HCT116 (cell line): Measurements from ENCODE around the gene PDK4. TPM values are rescaled to one million over a fixed set of nuclear protein-coding genes. Genes with fewer than 3 reads are reported as not detected.

ENCODE experiments used
- ATAC-seq: fragments of 200-7000 bp; cut with Tn5 transposase; 2 replicates; pipeline ENCODE4 v1.9.1; 2020; ENCODE audit warnings: mild to moderate bottlenecking, moderate library complexity
- BruUV-seq: library from RNA; stranded (reverse); fragments of 400-500 nt; replicated peaks from 2 replicates; lab custom pipeline; 2021; lab: Mats Ljungman, UMichigan
- CTCF ChIA-PET: fragments of 300-600 bp; sonication (Branson Sonifier 250); formaldehyde crosslinking; loops from one replicate; lab custom pipeline; 2021; ENCODE audit warnings: antibody characterized with exemption; lab: Charles Lee
- POLR2A ChIA-PET: fragments of 300-600, 350-600 bp; sonication (Branson Sonifier 250); formaldehyde crosslinking; loops from one replicate; lab custom pipeline; 2021; ENCODE audit warnings: antibody characterized with exemption; lab: Charles Lee
- RAD21 ChIA-PET, 2 experiments: fragments of 300-600 bp; sonication (Branson Sonifier 250); formaldehyde crosslinking; loops; one replicate each; lab custom pipeline; 2023; ENCODE audit warnings: low total read pairs in 2 of 2; ENCODE audit not compliant: uncharacterized antibody in 2 of 2, unreplicated experiment in 2 of 2, low non-redundant PET in 1 of 2; lab: Charles Lee
- DNase-seq: peaks from one replicate; pipeline ENCODE4 v3.0.0-alpha.2; 2010; ENCODE audit warnings: low read depth, low spot score
- H2AFZ ChIP-seq: fragments of 200-600 bp; shearing (Covaris generic), sonication (generic); 2 replicates; pipeline ENCODE4 v1.6.1; 2017; ENCODE audit warnings: low read depth, mixed run types, mixed read lengths, antibody characterized with exemption, low read length; ENCODE audit not compliant: poor library complexity, severe bottlenecking
- H3K27ac ChIP-seq: 2 replicates; pipeline ENCODE4 v1.5.1; 2012; ENCODE audit warnings: low read depth, low read length
- H3K27me3 ChIP-seq: fragments of 200-600 bp; sonication (generic); 2 replicates; pipeline ENCODE4 v1.6.1; 2016; ENCODE audit warnings: mixed run types, low read length, mixed read lengths; ENCODE audit not compliant: insufficient read depth
- H3K36me3 ChIP-seq, 2 experiments: fragments of 200-500 bp in 1 of 2; fragments of 200-600 bp in 1 of 2; sonication (Bioruptor generic) in 1 of 2; sonication (generic) in 1 of 2; 2 replicates each; pipeline versions ENCODE4 v1.5.1 to v1.6.1; 2014 to 2016; ENCODE audit warnings: low read length in 2 of 2, inconsistent platforms in 1 of 2, mixed read lengths in 1 of 2, mixed run types in 1 of 2; ENCODE audit not compliant: insufficient read depth in 2 of 2, control insufficient read depth in 1 of 2
- H3K4me1 ChIP-seq, 2 experiments: fragments of 200-600 bp in 1 of 2; sonication (generic) in 1 of 2; 2 replicates each; pipeline versions ENCODE4 v1.5.1 to v1.6.1; 2012 to 2017; ENCODE audit warnings: low read length in 2 of 2, inconsistent platforms in 1 of 2, mild to moderate bottlenecking in 1 of 2, mixed read lengths in 1 of 2, mixed run types in 1 of 2, moderate library complexity in 1 of 2; ENCODE audit not compliant: insufficient read depth in 2 of 2, control insufficient read depth in 1 of 2
- H3K4me2 ChIP-seq: fragments of 200-600 bp; sonication (generic); 2 replicates; pipeline ENCODE4 v1.6.1; 2017; ENCODE audit warnings: mixed run types, low read length, mixed read lengths
- H3K4me3 ChIP-seq, 2 experiments: fragments of 200-600 bp in 1 of 2; sonication (generic) in 1 of 2; replicated peaks in 1 of 2; 2 replicates each; pipeline ENCODE4 v1.5.1; 2011 to 2016; ENCODE audit warnings: low read length in 2 of 2, control low read depth in 1 of 2, low read depth in 1 of 2, mild to moderate bottlenecking in 1 of 2, mixed read lengths in 1 of 2, mixed run types in 1 of 2
- H3K79me2 ChIP-seq: fragments of 200-600 bp; sonication (generic); 2 replicates; pipeline ENCODE4 v1.6.1; 2017; ENCODE audit warnings: mild to moderate bottlenecking, mixed run types, low read length, moderate library complexity, mixed read lengths; ENCODE audit not compliant: insufficient read depth
- H3K9ac ChIP-seq: fragments of 200-600 bp; sonication (generic); 2 replicates; pipeline ENCODE4 v1.6.1; 2016; ENCODE audit warnings: low read length, mixed read lengths
- H3K9me2 ChIP-seq: fragments of 200-600 bp; sonication (generic), shearing (Covaris generic); 2 replicates; pipeline ENCODE4 v1.6.1; 2017; ENCODE audit warnings: mixed run types, mild to moderate bottlenecking, moderate library complexity; ENCODE audit not compliant: insufficient read depth
- H3K9me3 ChIP-seq, 2 experiments: fragments of 200-500 bp in 1 of 2; fragments of 200-600 bp in 1 of 2; sonication (Bioruptor generic) in 1 of 2; sonication (generic) in 1 of 2; 2 replicates each; pipeline ENCODE4 v1.6.1; 2014 to 2017; ENCODE audit warnings: low read length in 2 of 2, mixed read lengths in 2 of 2, inconsistent platforms in 1 of 2, low read depth in 1 of 2, mild to moderate bottlenecking in 1 of 2, mixed run types in 1 of 2, moderate library complexity in 1 of 2; ENCODE audit not compliant: control insufficient read depth in 1 of 2, insufficient read depth in 1 of 2
- H4K20me1 ChIP-seq: fragments of 200-600 bp; sonication (generic), shearing (Covaris generic); 2 replicates; pipeline ENCODE4 v1.6.1; 2017; ENCODE audit warnings: mixed run types, mild to moderate bottlenecking, moderate library complexity; ENCODE audit not compliant: insufficient read depth
- CTCF ChIP-seq, 3 experiments: fragments of 200-600 bp in 1 of 3; sonication (generic) in 1 of 3; IDR thresholded peaks in 2 of 3; conservative IDR thresholded peaks in 1 of 3; 2 replicates each; pipeline ENCODE4 v1.5.1; 2012 to 2017; ENCODE audit warnings: low read depth in 2 of 3, low read length in 2 of 3, antibody characterized with exemption in 1 of 3, borderline replicate concordance in 1 of 3, control low read depth in 1 of 3, mild to moderate bottlenecking in 1 of 3, mixed read lengths in 1 of 3, mixed run types in 1 of 3, moderate library complexity in 1 of 3; ENCODE audit not compliant: insufficient read depth in 1 of 3
- EZH2phosphoT487 ChIP-seq: fragments of 200-600 bp; IDR thresholded peaks from 2 replicates; pipeline ENCODE4 v1.6.1; 2018; ENCODE audit warnings: antibody characterized with exemption, borderline replicate concordance
- FOSL1 ChIP-seq: IDR thresholded peaks from 2 replicates; pipeline ENCODE4 v1.6.1; 2012; ENCODE audit warnings: low read depth
- POLR2A ChIP-seq: IDR thresholded peaks from 2 replicates; pipeline ENCODE4 v1.7.0; 2011; ENCODE audit warnings: borderline replicate concordance; ENCODE audit not compliant: insufficient read depth, insufficient read length; ENCODE audit errors: extremely low read depth
- SIN3A ChIP-seq: IDR thresholded peaks from 2 replicates; pipeline ENCODE4 v1.6.1; 2012; ENCODE audit warnings: low read depth
- SRF ChIP-seq: IDR thresholded peaks from 2 replicates; pipeline ENCODE4 v1.6.1; 2012; ENCODE audit warnings: low read depth
- intact Hi-C: fragments of 100-400 bp; cut with micrococcal nuclease; formaldehyde crosslinking; loops from 2 replicates; pipeline ENCODE4 v1.10.0; 2022
- total RNA-seq: library from RNA; stranded (reverse); gene quantifications from one replicate; pipeline ENCODE4 v1.2.1, GENCODE V29; 2021; ENCODE audit not compliant: unreplicated experiment

PDK4 gene
- total RNA-seq, 1 experiment from 2014 or later, result 2.1 TPM

GRCh38 chr7:95581467-95581866 lies 14.8 kb downstream of the PDK4 start:
- ATAC-seq, result no peak
- CTCF ChIA-PET, result interaction anchor here (0.8 kb wide), 1 partner anchor 37 kb away, joined by 3 read pairs; no protein-coding TSS in a partner anchor
- Histone ChIP-seq H3K27me3 (no peaks in the 10 kb centered on the region), H3K4me2 (no peak overlapping the region), H3K9ac (no peak overlapping the region), H3K27ac (no peak overlapping the region), H3K4me3 (no peak overlapping the region), H3K36me3 (no peaks in the 10 kb centered on the region), H2AFZ (no peak overlapping the region), H4K20me1 (no peaks in the 10 kb centered on the region), H3K9me2 (no peaks in the 10 kb centered on the region), H3K4me1 (no peaks in the 10 kb centered on the region), H3K9me3 (no peaks in the 10 kb centered on the region), H3K79me2 (no peaks in the 10 kb centered on the region)
- POLR2A ChIA-PET, result no interaction called here
- RAD21 ChIA-PET, result no interaction called here
- DNase-seq, result no peak
- intact Hi-C loops, result no loop called here
- TF ChIP-seq FOSL1 (no peak), POLR2A (no peak)
- no TSS peak for BruUV-seq

GRCh38 chr7:95579318-95579717 lies 17.0 kb downstream of the PDK4 start:
- CTCF ChIA-PET, result no interaction called here
- Histone ChIP-seq H3K9ac (no peak overlapping the region), H2AFZ (no peak overlapping the region), H3K36me3 (no peaks in the 10 kb centered on the region), H3K4me2 (no peak overlapping the region), H3K27me3 (no peaks in the 10 kb centered on the region), H3K79me2 (no peaks in the 10 kb centered on the region), H4K20me1 (no peaks in the 10 kb centered on the region), H3K4me1 (no peaks in the 10 kb centered on the region), H3K9me2 (no peaks in the 10 kb centered on the region), H3K4me3 (no peak overlapping the region), H3K9me3 (no peaks in the 10 kb centered on the region), H3K27ac (no peak overlapping the region)
- RAD21 ChIA-PET, result no interaction called here
- no peak for ATAC-seq
- TF ChIP-seq SRF, result no peak
- TF ChIP-seq POLR2A, result no peak
- no peak for TF ChIP-seq EZH2phosphoT487
- TF ChIP-seq SIN3A, result no peak
- no peak for TF ChIP-seq CTCF (IDR thresholded peaks at IDR 0.05 in 2 of 3, conservative IDR thresholded peaks at IDR 0.05 in 1 of 3; ENCODE audit: borderline replicate concordance in 1 of 3, insufficient read depth in 1 of 3, low read depth in 2 of 3, low read length in 2 of 3)
- BruUV-seq, result no TSS peak
- DNase-seq, result no peak
- intact Hi-C loops, result no loop called here
- POLR2A ChIA-PET, result no interaction called here
